Muscle of back (tissue), 11 donors: Measurements from ENCODE around the gene ASL. TPM values are rescaled to one million over a fixed set of nuclear protein-coding genes. Genes with fewer than 3 reads are reported as not detected.
"Not testable (repeated sequence)": the region's sequence is repeated elsewhere in the genome, so short reads cannot be mapped to it uniquely, and the experiment has no call there.

ENCODE experiments used
- DNase-seq, 3 donors: peaks; one replicate each; pipeline versions ENCODE4 v3.0.0 to v3.0.0-alpha.2; 2013
- polyA plus RNA-seq, 10 donors: library from polyadenylated mRNA; unstranded; fragments of 120-200 nt; gene quantifications; one replicate each; pipeline ENCODE4 v1.2.1, GENCODE V29; 2013; ENCODE audit not compliant: insufficient read length in 10 of 10

The ASL gene
- polyA plus RNA-seq, 10 donors, result 8.3 to 13.7 (median 11.3) TPM

- DNase-seq, result not testable (repeated sequence)
These were observed 3.4 kb upstream of the ASL start for GRCh38 chr7:66072208-66072607.

- no peak for DNase-seq
These were observed 1.1 kb downstream of the ASL start for GRCh38 chr7:66076462-66077329.

GRCh38 chr7:66078067-66078466, 2.4 kb downstream of the ASL start:
- DNase-seq, result no peak

DNA sequence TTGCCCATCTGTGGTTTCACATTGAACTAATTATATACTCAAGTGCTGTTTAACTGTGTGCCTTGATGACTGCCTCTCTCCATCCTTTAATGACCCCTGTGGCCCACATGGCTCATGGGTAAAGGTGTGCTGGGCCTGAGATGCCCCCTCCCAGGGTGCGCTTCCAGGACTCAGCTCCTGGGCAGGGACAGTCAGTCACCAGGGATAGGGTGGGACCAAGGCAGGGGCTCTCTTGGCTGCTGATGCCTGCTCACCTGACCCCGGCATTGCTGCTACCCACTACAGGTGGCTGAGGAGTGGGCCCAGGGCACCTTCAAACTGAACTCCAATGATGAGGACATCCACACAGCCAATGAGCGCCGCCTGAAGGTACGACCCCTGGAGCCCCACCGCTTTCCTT, 6.5 kb downstream of the ASL start:
- no peak for DNase-seq

- DNase-seq, result no peak
These were observed 7.3 kb downstream of the ASL start for GRCh38 chr7:66082886-66083415.

DNA sequence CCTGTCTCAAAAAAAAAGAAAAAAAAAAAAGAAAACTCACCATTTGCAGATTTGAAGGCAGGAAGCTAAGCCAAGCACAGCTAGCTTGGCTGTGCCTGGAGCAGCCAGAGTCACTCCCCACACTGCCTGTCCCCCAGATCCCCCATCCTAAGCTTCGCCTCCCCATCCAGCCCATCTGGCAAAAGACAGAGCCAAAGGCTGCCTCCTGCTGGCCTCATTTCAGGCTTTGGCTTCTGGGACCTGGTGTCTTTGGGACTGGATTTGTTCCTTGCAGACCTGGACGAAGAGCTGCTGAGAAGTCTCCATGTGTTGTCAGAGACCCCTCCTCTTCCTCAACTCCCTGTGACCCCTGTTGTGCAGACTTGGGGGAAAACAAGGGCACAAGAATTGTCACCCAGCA, 8.1 kb downstream of the ASL start:
- no peak for DNase-seq

GRCh38 chr7:66088861-66089838, 13.5 kb downstream of the ASL start:
- DNase-seq, result no peak

GRCh38 chr7:66092654-66093053, 17.0 kb downstream of the ASL start:
- DNase-seq, result no peak

DNA sequence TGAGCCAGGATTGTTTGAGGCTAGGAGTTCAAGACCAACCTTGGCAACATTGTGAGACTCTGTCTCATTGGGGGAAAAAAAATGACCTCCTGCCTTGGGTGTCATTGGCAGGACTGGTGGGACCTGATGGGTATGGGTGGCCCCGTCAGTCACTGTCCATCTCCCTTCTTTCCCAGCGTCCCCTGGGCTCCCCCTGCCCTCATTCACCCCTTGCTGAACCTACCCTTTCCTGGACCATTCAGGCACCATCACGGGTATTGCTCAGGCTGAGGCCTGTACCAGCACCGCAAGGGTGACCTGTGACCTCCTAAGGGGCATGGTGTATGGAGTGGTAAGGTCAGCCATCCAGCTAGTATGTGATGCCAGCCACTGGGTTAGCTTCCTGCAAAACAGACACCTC, 19.4 kb downstream of the ASL start:
- no peak for DNase-seq

GRCh38 chr7:66099232-66099550, 23.6 kb downstream of the ASL start:
- peak in 1 of 3 donors; percentile 14 for DNase-seq

- DNase-seq, result peak; percentile 79 to 92 (median 83)
These were observed 24.2 kb downstream of the ASL start for GRCh38 chr7:66099551-66100407.

DNA sequence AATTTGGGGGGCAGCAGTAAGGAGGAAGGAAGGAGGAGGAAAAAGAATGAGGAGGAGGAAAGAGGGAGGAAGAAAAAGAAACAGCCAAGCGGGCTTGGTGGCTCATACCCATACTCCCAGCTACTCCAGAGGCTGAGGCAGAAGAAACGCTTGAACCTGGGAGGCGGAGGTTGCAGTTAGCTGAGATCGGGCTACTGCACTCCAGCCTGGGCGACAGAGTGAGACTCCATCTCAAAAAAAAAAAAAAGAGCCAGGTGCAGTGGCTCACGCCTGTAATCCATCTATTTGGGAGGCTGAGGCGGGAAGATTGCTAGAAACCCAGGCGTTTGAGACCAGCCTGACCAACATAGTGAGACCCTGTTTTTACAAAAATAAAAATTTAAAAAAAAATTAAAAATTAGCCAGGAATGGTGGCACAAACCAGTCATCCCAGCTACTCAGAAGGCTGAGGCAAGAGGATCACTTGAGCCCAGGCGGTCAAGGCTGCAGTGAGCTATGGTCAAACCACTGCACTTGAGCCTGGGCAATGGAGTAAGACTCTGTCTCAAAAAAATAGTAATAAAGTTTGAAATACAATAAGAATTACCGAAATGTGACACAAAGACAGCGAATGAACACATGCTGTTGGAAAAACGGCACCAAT, 24.9 kb downstream of the ASL start:
- no peak for DNase-seq

GRCh38 chr7:66102168-66102567, 26.5 kb downstream of the ASL start:
- not testable (repeated sequence) for DNase-seq

GRCh38 chr7:66103994-66104393, 28.4 kb downstream of the ASL start:
- not testable (repeated sequence) for DNase-seq

DNA sequence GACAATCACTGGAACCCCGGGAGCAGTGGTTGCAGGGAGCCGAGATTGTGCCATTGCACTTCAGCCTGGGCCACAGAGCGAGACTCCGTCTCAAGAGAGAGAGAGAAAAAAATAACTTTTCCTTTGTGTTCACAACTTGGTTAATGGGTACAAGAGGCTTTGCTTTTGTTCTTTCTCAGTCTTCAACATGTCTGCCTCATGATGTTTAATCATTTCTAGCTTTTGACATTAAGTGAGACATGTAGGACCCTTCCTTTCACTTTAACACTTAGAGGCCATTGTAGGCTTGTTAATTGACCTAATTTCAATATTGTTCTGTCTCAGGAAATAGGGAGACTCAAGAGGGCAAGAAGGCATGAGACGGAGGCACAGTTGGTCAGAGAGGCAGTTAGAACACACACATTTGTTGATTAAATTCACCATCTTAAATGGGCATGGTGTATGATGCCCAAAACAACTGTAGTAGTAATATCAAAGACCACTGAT, 29.7 kb downstream of the ASL start:
- DNase-seq, result no peak

DNA sequence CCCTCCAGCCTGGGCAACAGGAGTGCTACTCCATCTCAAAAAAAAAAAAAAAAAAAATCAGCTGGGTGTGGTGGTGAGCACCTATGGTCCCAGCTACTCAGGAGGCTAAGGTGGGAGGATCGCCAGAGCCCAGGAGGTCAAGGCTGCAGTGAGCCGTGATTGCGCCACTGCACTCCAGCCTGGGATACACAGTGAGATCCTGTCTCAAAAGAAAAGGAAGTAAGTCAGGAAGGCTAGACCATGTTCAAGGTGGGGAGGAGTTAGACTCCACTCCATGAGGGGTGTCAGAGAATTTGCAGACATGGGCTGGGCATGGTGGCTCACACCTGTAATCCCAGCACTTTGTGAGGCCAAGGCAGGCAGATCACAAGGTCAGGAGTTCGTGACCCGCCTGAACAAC, 32.8 kb downstream of the ASL start:
- not testable (repeated sequence) for DNase-seq

DNA sequence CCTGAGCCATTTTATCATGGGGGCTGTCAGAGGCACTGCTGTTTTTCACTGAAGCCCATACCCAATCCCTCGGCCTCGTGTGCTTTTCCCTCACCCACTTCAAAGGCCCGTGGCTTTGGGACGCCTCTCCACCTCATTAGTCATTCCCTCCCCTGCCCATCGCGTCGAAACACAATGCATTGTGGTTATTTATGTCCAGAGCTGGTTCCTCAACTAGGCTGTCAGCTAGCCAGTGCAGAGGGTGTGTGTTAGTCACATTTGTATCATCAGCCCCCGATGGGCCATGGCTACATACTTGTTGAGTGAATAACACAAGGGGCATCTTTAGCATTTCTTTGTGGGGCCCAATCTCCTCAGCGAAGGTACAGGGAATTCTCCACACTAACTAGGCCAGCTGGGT, 35.2 kb downstream of the ASL start:
- peak in 1 of 3 donors; percentile 88 for DNase-seq

DNA sequence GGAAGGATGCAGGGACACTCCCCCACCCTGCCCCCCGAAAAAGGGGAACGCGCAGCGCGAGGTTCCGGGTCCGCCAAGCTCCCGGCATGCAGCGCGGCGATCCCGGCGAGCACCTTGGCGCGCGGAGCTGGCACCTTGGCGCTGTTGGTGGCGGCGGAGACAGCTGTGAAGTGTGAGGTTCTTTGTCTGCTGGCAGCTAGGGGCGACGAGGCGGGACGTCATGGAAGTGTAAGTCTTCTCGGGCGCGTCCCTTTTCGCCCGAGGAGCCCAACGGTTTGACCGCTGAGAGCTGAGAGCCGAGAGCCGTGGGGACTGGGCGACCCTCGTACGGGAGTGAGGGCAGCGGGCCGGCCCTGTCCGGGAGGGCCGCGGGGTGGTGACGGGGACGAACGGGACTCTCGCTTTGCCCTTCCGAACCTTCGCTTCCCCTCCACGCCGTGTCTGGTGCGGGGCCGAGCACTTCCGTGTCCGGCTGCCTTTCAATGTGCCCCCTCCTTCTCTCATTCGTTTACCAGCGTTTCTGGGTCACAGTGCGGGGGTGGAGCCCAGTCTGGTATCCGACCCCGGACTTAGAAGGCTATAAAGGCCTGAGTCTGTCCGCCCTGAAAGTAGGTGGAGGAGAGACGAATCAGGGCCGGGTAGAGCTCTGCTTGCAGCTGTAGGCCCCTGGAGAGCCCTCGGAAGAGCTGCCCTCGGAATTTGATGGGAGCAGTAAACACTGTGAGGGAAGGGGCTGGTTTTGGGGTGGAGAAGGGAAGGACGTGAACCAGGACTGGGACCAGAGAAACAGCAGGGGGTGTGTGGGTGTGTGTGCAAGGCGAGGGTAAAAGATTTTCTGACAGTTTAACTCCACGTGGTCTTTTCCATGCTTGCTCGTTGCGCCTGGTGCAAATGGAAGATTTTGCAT, 39.4 kb downstream of the ASL start, which contains the start of gene CRCP:
Gene CRCP, plus strand, starts transcription at position 105 of the 907 bp plus-strand sequence. Its CDS starts 116 bp downstream, at position 221.
- DNase-seq, result peak; percentile 71 to 94 (median 87)

DNA sequence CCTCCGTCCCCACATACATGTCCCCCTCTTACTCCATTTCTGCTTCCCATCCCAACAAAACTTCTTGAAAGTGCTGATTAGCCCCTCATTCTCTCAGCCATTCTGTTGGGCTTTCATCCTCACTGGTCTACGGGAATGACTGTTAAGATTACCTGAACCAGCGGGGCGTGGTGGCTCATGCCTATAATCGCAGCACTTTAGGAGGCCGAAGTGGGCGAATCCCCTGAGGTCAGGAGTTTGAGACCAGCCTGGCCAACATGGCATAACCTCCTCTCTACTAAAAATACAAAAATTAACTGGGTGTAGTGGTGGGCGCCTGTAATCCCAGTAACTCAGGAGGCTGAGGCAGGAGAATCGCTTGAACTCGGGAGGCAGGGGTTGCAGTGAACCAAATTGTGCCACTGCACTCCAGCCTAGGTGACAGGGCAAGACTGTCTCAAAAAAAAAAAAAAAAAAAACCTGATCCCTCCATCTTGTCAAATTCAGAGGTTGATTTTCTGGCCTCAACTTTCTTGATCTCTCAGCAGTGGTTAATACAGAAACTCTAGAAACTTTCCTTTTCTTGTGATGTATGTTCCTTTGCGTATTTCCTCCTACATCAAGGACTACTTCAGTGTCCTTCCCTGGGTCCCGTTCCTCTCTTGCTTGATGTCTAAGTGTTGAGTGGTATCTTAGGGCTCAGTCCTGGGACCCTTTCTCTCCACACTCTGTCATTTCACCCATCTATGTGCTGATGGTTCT, 41.2 kb downstream of the ASL start:
- not testable (repeated sequence) for DNase-seq
